Astrocyte of the cerebellum (primary cell): ENCODE results near the gene FBXO24.
A peak's percentile ranks its signal among the peaks of the same experiment; 100 is the strongest.

Experiments used
- DNase-seq: peaks from one replicate; pipeline ENCODE4 v3.0.0-alpha.2; 2011; ENCODE audit warnings: low read depth
- H3K4me3 ChIP-seq: 2 replicates; pipeline ENCODE4 v1.5.1; 2011; ENCODE audit warnings: mild to moderate bottlenecking, low read depth, low read length, moderate library complexity
- in situ Hi-C: cut with HindIII; loops from 2 replicates; pipeline ENCODE4 v1.10.0; 2017; ENCODE audit warnings: low sequenced_read_pairs
- TF ChIP-seq, protein P1 (sequence below): IDR thresholded peaks from 2 replicates; pipeline ENCODE4 v1.5.1; 2012; ENCODE audit warnings: low read length, low read depth, moderate library complexity, mild to moderate bottlenecking; ENCODE audit errors: missing control alignments

FBXO24 gene

GRCh38 chr7:100620804-100621203 lies 34.7 kb downstream of the FBXO24 start:
- in situ Hi-C loops: no loop called here
- no peak for DNase-seq
- TF ChIP-seq, protein P1, sequence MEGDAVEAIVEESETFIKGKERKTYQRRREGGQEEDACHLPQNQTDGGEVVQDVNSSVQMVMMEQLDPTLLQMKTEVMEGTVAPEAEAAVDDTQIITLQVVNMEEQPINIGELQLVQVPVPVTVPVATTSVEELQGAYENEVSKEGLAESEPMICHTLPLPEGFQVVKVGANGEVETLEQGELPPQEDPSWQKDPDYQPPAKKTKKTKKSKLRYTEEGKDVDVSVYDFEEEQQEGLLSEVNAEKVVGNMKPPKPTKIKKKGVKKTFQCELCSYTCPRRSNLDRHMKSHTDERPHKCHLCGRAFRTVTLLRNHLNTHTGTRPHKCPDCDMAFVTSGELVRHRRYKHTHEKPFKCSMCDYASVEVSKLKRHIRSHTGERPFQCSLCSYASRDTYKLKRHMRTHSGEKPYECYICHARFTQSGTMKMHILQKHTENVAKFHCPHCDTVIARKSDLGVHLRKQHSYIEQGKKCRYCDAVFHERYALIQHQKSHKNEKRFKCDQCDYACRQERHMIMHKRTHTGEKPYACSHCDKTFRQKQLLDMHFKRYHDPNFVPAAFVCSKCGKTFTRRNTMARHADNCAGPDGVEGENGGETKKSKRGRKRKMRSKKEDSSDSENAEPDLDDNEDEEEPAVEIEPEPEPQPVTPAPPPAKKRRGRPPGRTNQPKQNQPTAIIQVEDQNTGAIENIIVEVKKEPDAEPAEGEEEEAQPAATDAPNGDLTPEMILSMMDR: no peak
- H3K4me3 ChIP-seq: no peak overlapping the region

GRCh38 chr7:100621554-100621953 lies 35.4 kb downstream of the FBXO24 start:
- DNase-seq: no peak
- no peak overlapping the region for H3K4me3 ChIP-seq
- in situ Hi-C loops: no loop called here
- TF ChIP-seq, protein P1: no peak

GRCh38 chr7:100623951-100624824 lies 38.1 kb downstream of the FBXO24 start:
- in situ Hi-C loops: no loop called here
- no peak for DNase-seq
- no peak overlapping the region for H3K4me3 ChIP-seq
- TF ChIP-seq, protein P1: no peak

- H3K4me3 ChIP-seq: peak overlapping the region; percentile 27
- DNase-seq: no peak
- in situ Hi-C loops: no loop called here
- TF ChIP-seq, protein P1: no peak
These were observed 39.9 kb downstream of the FBXO24 start for GRCh38 chr7:100626055-100626454.

GRCh38 chr7:100626530-100627237 lies 40.6 kb downstream of the FBXO24 start:
- peak; percentile 22 for DNase-seq
- TF ChIP-seq, protein P1: no peak
- peak overlapping the region; percentile 27 for H3K4me3 ChIP-seq
- in situ Hi-C loops: no loop called here

- no peak for DNase-seq
- in situ Hi-C loops: no loop called here
- TF ChIP-seq, protein P1: no peak
- no peak overlapping the region for H3K4me3 ChIP-seq
These were observed 41.1 kb downstream of the FBXO24 start for GRCh38 chr7:100627238-100627549.
